Femur (tissue), 1 donor: ENCODE measurements around the gene QPRT.
"Not testable (repeated sequence)": the region's sequence is repeated elsewhere in the genome, so short reads cannot be mapped to it uniquely, and the experiment has no call there.

ENCODE experiments used
- DNase-seq: peaks from one replicate; pipeline ENCODE4 v3.0.0-alpha.2; 2017

The QPRT gene

DNA sequence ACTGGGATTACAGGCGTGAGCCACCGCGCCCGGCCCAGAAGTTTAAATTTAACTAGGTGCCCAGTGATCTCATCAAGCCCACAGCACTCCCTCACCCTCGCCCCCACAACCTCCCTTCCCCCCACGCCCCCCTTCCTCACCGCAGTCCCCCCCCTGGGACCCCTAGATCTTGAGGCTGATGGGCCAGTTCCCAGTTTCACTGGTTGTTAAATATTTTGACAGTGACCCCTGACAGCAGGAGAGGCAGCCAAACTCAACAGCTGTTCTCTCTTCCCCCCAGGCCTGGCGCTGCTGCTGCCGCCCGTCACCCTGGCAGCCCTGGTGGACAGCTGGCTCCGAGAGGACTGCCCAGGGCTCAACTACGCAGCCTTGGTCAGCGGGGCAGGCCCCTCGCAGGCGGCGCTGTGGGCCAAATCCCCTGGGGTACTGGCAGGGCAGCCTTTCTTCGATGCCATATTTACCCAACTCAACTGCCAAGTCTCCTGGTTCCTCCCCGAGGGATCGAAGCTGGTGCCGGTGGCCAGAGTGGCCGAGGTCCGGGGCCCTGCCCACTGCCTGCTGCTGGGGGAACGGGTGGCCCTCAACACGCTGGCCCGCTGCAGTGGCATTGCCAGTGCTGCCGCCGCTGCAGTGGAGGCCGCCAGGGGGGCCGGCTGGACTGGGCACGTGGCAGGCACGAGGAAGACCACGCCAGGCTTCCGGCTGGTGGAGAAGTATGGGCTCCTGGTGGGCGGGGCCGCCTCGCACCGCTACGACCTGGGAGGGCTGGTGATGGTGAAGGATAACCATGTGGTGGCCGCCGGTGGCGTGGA, 15.6 kb downstream of the QPRT start:
- peak; percentile 81 for DNase-seq

DNA sequence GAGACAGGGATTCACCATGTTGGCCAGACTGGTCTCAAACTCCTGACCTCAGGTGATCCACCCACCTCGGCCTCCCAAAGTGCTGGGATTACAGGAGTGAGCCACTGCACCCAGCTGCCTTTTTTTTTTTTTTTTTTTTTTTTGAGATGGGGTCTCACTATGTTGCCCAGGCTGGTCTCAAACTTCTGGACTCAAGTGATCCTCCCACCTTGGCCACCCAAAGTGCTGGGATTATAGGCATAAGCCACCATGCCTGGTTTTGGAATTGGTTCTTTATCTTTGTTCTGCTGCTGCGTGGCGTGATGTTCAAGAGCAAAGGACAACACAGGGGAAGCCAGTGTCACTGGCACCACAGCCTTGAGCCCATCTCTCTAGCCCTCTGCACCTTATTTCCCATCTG, 16.7 kb downstream of the QPRT start:
- DNase-seq, result not testable (repeated sequence)

DNA sequence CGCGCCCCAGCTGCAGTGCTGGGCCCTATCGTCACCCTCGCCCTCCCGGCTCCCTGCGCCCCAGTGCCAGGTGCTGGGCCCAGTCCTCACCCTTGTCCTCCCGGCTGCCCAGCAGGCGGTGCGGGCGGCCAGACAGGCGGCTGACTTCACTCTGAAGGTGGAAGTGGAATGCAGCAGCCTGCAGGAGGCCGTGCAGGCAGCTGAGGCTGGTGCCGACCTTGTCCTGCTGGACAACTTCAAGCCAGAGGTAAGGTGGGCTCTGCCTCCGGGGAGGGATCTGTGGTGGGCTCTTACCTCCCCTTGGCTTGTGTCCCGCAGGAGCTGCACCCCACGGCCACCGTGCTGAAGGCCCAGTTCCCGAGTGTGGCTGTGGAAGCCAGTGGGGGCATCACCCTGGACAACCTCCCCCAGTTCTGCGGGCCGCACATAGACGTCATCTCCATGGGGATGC, 17.9 kb downstream of the QPRT start:
- DNase-seq, result no peak

DNA sequence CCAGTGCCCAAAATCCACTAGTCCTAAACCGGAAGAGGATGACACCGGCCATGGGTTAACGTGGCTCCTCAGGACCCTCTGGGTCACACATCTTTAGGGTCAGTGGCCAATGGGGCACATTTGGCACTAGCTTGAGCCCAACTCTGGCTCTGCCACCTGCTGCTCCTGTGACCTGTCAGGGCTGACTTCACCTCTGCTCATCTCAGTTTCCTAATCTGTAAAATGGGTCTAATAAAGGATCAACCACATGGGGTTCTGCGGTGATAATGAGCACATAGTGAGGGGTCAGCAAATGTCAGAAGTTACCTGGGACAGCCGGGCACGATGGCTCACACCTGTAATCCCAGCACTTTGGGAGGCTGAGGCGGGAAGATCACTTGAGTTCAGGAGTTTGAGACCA, 18.4 kb downstream of the QPRT start:
- DNase-seq, result no peak

DNA sequence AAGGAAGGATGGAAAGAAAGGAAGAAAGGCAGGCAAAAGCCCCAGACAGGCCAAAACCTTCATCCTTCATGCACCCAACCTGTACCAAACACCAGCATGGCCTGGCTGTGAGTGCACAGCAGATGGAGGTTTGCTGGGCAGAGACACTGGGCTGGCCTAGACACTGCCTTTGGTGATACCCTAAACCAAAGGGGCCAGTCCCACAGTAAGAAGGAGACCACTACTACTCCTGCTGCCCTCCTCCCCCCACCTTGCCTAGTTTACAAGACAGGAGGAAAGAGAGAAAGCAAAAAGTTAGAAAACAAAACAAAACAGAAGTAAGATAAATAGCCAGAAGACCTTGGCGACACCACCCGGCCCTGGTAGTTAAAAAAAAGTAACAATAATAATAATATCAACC, 19.1 kb downstream of the QPRT start:
- no peak for DNase-seq

DNA sequence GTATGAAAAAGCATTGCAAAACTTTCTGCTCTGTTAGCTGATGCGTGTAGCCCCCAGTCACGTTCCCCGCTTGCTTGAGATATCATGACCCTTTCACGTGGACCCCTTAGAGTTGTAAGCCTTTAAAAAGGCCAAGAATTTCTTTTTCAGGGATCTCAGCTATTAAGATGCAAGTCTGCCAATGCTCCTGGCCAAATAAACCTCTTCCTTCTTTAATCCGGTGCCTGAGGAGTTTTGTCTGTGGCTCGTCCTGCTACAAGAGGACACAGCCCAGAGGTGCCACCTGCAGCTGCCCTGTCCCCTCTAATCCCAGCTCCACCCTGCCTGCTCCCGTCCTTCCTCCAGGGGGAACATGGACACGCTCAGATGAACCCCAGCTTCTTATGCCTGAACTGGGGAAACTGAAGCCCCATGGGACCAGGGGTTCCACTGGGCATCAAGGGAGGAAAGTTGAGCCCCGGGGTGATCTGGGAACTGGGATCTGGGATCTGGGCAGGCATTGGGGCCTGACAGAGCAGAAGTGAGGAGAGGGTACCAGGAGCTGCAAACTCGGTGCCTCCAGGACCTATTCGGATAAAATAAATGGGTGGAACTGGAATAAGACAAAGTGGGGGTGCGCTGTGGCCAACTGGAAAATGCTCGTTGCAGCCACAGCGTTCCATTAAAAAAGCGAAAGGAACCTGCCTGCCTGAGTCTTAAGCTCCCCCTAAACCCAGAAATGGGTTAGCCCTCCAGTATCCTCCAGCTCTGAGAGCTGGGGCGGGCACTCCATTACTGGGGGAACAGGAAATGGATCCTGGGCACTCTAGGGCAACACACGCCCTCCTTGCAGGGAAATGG, 19.7 kb downstream of the QPRT start:
- no peak for DNase-seq

DNA sequence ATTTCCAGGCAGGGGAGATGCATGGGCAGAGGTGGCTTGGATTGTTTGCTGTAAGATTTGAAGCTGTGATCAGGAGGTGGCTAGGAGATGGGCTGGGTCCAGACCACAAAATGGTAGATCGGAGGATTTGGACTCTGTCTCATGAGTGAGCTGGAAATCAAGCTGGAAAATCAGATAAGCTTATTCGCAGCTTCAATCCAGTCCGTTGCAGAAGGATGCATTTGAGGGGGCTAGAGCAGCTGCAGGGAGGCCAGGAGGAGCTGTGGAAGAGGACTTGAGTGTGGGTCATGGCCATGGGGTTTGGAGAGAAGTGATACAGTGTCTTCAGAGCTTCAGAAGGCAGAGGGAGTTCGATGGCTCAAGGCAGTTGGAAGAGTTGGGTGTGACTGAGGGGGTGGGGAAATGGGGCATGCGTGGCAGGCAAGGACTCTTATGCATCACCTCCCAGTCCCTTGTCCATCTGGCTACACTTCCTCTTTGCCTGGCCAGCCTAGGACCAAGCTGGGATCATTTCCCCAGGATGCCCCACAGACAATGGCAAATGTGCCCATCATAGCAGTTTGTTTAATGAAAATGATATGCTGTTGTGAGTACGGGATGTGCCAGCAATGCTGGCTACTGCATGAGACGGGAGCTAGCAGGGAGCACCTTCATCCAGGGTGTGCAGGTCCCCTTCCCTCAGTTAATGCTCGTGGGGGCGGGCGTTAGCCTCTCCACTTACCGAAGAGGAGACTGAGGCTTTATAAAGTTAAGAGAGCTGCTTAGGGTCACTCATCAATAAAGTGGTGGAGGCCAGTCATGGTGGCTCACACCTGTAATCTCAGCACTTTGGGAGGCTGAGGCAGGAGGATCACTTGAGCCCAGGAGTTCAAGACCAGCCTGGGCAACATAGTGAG, 20.6 kb downstream of the QPRT start:
- DNase-seq, result no peak

DNA sequence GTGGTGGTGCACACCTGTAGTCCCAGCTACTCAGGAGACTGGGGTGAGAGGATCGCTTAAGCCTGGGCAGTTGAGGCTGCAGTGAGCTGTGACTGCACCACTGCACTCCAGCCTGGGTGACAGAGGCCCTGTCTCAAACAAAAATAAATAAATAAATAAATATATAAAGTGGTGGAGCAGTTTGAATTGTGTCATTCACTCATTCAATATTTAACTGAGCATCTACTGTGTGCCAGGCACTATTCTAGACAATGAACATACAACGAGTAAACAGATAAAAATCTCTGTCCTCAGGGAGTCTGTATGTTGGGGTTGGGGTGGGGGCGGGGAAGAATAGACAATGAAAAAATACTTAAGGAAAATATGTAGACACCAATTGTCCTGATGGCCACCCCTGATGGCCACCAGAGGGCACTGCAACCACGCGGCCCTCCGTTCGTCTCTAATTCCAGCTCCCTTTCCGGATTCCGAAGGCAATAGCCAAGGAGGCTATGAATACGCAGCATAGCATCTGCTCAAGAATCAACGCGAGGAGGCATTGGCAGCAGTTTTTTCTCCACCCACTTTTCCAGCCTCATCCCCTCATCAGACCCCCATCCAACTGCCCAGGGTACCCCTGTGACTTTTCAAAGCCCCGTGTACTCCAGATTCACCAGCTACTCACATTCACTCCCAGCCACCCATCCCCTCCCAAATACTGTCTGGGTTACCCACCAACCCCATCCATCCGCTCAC, 21.4 kb downstream of the QPRT start:
- peak; percentile 76 for DNase-seq

DNA sequence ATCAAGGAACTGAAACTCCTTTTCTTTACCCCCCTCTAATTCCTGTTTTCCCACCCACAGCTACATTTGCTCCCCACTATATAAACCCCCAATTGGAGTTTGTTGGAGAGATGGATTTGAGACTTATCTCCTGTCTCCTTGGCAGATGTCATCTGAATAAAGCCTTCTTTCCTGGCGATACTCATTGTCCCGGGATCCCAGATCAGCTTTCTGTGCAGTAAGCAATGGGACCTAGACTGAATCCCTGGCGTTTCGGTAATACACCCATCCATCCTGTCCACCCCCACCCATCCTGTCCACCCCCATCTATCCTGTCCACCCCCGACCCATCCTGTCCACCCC, 22.2 kb downstream of the QPRT start:
- DNase-seq, result no peak

DNA sequence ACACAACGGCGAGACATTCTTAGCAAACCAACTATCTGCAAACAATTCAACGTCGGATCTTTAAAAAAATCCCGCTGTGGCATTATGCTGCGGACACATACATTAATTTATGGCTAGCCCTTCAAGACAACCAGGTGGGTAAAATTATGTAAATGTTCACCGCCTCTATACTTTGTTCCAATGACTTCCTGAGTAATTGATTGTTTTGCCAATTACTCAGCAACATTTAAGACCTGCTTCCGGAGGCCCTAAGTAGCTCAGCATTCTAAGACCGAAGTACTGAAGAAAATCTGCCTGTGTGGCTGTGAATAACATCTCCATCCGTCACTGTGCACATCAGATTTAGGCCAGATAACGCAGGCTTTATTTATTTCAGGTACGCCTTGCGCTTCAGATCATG, 23.3 kb downstream of the QPRT start:
- no peak for DNase-seq

DNA sequence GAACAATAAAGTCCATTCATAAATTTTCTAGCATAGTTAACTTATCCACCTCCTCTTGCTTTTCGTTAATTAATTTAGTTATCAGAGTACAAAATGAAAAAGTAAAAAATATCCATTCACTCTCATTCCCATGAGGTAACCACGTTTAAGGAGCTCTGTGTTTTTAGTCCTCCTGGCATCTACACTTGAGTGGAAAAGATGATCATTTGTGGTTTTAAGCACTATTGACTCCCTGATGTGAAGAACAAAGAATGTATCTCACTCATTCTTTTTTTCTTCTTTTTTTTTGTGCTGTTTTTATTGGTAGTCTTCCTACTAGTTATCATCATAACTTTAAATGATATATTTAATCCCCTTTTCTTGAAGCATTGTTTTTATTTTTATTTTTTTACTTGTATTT, 26.1 kb downstream of the QPRT start:
- no peak for DNase-seq

DNA sequence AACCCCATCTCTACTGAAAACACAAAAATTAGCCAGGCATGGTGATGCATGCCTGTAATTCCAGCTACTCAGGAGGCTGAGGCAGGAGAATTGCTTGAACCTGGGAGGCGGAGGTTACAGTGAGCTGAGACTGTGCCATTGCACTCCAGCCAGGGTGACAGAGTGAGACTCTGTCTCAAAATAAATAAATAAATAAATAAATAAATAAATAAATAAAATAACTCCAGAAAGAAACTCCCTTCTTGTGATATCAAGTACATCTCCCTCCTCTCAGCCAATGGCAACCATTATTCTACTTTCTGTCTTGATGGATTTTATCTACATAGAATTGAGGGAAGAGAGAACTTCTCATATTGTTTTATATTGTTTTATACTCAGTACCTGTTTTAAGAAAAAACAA, 28.2 kb downstream of the QPRT start:
- DNase-seq, result not testable (repeated sequence)

DNA sequence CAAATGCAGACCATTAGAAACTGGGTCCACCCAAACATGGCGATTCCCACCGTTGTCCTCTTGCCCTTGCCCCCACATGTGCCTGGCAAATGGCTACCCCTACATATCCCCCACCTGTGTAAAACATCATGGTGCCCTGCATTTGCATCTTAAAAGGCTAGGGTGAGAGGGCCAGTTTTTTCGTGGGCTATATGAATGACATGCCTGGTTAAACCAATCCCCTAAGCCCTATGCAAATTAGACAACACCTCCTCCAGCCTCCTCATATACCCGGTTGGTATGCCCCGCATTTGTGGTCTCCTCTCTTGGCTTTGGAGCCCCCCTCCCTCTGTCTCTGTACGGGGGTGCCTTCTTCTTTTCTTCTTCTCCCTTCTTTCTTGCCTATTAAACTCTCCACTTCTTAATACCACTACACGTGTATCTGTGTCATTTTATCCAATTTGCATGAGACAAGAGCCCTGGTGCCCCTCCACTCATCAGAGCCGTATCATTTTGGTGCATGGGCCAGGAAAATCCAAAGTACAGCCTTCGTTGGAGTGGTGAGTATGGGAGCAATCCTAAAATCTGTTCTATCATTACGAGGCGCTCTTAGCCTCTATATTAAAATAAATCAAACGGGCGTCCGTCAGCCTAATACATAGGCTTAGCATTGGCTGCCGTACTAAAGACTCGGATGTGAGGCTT, 30.1 kb downstream of the QPRT start:
- DNase-seq, result no peak

DNA sequence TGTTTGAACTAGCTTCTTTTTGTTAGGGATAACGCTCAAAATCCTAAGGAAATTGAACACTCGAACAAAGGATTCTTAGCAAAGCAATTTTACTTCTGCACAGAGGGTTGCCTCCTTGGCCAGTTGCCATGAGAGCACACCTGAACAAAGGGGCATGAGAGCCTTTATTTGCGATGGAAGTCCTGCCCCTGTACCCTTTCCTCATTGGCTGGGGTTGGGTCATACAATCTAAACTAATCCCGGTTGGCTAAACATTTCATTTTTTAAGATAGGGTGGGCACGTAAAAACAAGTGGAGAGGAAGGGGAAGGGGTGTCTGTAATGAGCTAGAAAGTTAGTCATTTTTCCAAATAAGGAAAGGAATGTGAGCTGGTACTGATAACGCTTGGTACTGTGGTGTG, 30.7 kb downstream of the QPRT start:
- DNase-seq, result not testable (repeated sequence)

DNA sequence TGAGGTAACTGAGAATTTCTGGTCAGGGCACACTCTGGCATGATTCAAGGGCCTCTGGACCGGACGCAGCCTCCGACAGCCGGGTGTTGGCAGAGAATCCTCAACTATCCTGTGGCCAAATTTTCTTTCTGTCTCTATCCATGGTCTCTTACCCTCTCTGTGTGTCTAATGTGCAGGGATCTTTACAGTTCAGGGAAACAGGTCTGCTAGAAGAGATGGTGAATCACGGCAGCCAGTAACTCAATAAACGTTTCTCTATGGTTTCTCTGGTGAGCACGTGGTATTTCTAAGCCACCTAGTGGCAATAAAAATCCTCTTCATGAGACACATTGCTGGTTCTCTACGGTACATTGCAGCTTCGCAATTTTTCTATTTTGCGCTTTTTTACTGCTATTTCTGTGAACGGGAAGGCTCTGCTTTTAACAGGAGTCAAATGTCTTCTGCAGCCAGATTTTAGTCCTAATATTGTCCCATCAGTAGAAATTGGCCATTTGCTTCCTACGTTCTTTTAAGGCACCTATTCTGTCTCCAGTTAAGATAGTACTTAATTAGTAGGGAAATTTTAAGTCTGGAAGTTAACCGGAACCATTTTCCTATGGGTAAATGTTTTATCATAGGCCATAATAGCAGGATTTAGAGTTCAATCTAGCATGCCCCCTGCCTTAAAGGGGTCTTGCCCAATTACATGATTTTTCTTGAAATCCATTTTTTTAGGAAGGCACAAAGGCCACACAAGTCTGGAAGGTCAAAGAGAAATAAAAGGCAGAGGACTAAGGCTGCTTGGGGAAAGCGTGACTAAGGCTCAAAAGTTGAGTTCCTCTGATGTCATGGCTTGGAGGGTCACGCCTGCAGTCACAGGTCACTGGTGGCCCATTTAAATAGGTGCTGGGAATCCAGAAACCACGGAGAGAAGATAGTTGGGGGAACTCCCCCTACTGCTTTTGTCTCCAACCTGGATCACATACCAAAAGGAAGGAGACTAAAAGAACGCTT, 31.5 kb downstream of the QPRT start:
- DNase-seq, result no peak

DNA sequence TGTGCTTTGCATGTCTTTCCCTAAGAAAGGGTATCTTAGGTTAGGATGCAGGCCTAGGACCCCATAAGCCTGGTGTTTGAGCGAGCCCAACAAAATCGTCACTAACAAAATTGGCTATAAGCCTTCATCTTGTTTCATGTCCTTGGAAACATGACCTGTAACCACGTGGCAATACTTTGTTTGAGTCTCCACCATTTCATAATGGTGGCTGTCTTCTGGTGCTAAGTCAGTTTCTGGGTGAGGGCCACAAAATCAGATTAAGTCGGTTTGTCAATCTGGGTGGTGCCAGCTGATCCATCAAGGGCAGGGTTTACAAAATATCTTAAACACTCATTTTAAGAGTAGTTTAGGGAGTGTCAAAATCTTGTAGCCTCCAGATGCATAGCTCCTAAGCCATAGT, 33.8 kb downstream of the QPRT start:
- no peak for DNase-seq

DNA sequence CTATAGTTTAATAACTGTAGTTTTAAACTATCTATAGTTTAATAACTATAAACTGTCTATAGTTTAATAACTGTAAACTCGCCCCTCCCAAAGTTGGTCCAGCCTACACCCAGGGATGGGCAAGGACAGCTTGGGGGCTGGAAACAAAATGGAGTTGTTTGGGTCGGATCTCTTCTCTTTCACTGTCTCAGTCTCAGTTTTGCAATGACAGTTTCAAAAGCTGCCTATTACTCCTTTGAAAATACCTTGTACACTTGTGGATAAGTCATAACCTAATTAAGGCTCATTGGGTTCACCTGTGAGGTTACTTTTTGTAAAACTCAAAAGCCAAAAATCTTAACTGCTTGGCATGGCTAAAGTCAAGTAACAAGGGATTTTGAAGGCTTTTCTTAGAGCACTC, 35.4 kb downstream of the QPRT start:
- DNase-seq, result no peak

DNA sequence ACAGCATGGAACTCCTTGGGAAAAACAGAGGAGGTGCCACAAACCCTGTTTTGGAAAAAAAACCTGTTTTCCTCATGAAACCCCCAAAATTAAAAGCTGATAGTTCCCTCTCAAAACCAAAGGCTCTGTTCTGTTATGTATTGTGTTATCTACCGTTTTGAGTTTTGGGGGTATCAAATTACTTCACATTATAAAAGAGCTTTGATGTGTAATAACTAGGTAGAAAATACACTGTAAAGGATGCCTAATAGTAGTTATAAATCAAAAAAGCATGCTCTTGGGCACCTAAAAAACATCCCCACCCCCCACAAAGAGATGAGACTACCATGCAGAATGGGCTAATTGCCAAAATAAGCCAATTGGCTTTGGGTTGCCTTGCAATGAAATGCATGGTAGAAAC, 36.0 kb downstream of the QPRT start:
- no peak for DNase-seq

DNA sequence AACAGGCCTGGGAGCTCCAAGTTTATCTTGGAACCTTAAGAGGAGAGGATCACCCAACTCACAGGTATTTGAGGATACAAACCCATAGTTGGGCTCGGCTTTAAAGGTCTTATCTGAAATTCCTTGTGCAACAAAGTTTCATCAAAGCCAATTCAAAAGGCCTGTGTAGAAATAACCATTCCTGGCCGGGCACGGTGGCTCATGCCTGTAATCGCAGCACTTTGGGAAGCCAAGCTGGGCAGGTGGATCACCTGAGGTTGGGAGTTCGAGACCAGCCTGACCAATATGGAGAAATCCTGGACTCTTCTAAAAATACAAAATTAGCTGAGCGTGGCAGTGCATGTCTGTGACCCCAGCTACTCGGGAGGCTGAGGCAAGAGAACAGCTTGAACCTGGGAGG, 38.1 kb downstream of the QPRT start:
- DNase-seq, result no peak

DNA sequence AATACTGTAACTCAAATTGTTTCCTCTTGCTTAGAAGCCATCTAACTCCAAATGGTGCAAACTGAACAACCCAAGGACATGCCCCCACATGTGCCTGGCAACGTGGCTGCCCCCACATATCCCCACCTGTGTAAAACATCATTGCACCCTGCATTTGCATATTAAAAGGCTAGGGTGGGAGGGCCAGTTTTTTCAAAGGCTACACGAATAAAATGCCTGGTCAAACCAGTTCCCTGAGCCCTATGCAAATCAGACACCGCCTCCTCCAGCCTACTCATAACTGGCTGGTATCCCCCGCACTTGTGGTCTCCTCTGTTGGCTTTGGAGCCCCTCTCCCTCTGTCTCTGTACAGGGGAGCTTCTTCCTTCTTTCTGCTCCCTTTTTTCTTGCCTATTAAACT, 40.1 kb downstream of the QPRT start:
- DNase-seq, result no peak

DNA sequence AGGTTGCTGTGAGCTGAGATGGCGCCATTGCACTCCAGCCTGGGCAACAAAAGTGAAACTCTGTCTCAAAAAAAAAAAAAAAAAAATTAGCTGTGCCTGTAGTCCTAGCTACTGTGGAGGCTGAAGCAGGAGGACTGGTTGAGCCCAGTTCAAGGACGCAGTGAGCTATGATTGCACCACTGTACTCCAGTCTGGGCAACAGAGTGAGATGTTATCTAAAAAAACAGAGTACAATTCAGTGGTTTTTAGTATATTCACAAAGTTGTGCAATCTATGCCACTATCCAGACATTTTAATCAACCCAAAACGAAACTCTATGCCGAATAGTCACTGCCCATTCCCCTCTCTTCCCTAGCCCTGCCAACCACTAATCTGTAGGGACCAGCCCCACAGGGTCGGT, 41.7 kb downstream of the QPRT start:
- no peak for DNase-seq
